ENCODE measurements around the gene VPREB1.
"Not testable (repeated sequence)": the region's sequence is repeated elsewhere in the genome, so short reads cannot be mapped to it uniquely, and the experiment has no call there.

VPREB1 gene

GRCh38 chr22:22214819-22215329, 29.7 kb upstream of the VPREB1 start:
- DNase-seq = no peak

- DNase-seq = no peak
Observed at GRCh38 chr22:22215659-22216449, 28.7 kb upstream of the VPREB1 start.

GRCh38 chr22:22216450-22216959, 28.1 kb upstream of the VPREB1 start:
- no peak for DNase-seq

GRCh38 chr22:22218302-22218701, 26.3 kb upstream of the VPREB1 start:
- no peak for DNase-seq

- no peak for DNase-seq
Observed at GRCh38 chr22:22219140-22219996, 25.2 kb upstream of the VPREB1 start.

GRCh38 chr22:22221043-22221442, 23.5 kb upstream of the VPREB1 start:
- DNase-seq = not testable (repeated sequence)

GRCh38 chr22:22226448-22227187, 18.0 kb upstream of the VPREB1 start:
- DNase-seq = no peak

GRCh38 chr22:22228421-22228820, 16.2 kb upstream of the VPREB1 start:
- DNase-seq = no peak

GRCh38 chr22:22228921-22229320, 15.7 kb upstream of the VPREB1 start:
- DNase-seq = no peak

GRCh38 chr22:22229683-22230420, 14.7 kb upstream of the VPREB1 start:
- no peak for DNase-seq

GRCh38 chr22:22230438-22230837, 14.1 kb upstream of the VPREB1 start:
- DNase-seq = no peak

- no peak for DNase-seq
Observed at GRCh38 chr22:22233081-22233480, 11.5 kb upstream of the VPREB1 start.

GRCh38 chr22:22235558-22235957, 9.0 kb upstream of the VPREB1 start:
- peak; percentile 55 for DNase-seq

- DNase-seq = no peak
Observed at GRCh38 chr22:22237521-22237920, 7.1 kb upstream of the VPREB1 start.

- no peak for DNase-seq
Observed at GRCh38 chr22:22239311-22239939, 5.2 kb upstream of the VPREB1 start.

- no peak for DNase-seq
Observed at GRCh38 chr22:22241554-22241898, 3.1 kb upstream of the VPREB1 start.

GRCh38 chr22:22242488-22242887, 2.1 kb upstream of the VPREB1 start:
- DNase-seq = no peak

- DNase-seq = no peak
Observed at GRCh38 chr22:22243033-22243680, 1.4 kb upstream of the VPREB1 start.

- no peak for DNase-seq
Observed at GRCh38 chr22:22245256-22245909, 797 bp downstream of the VPREB1 start.

- no peak for DNase-seq
Observed at GRCh38 chr22:22245935-22246525, 1.4 kb downstream of the VPREB1 start.

Measured in CD4-positive, alpha-beta T cell treated with Interleukin-21 for 1 hour (primary cell).